OCI-LY1 (cell line): ENCODE data around the gene PLCB4.

Source experiments
- EZH2 ChIP-seq: fragments of 200-600 bp; sonication (generic), shearing (Covaris generic); IDR thresholded peaks from 2 replicates; pipeline ENCODE4 v1.8.0; 2017; ENCODE audit warnings: borderline replicate concordance, mixed run types, mild to moderate bottlenecking, antibody characterized with exemption, low read length, moderate library complexity, mixed read lengths
- TF ChIP-seq, protein P1 (sequence below): fragments of 200-600 bp; sonication (generic), shearing (Covaris generic); IDR thresholded peaks from 2 replicates; pipeline ENCODE4 v1.5.1; 2017; ENCODE audit warnings: mild to moderate bottlenecking, antibody characterized with exemption, low read length, moderate library complexity, mixed read lengths

DNA sequence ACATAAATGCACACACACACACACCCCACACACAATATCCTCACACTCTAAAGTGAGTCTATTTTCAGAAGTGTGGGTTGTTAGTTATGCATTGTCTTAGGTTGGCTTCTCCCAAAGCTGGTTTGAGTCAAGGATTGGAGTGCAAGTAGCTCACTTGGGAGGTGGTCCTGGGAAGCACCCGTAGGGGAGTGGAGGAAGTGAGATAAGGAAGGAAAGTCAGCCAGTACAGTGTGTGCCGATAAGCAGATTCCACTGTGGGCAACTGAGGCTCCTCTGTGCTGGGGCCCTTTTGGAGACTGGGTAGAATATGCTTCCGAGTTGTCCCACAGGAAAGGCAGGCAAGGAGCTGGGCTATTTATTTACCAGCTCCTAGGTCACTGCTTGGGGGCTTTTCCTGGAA, 67.2 kb downstream of the PLCB4 start:
- TF ChIP-seq, protein P1, sequence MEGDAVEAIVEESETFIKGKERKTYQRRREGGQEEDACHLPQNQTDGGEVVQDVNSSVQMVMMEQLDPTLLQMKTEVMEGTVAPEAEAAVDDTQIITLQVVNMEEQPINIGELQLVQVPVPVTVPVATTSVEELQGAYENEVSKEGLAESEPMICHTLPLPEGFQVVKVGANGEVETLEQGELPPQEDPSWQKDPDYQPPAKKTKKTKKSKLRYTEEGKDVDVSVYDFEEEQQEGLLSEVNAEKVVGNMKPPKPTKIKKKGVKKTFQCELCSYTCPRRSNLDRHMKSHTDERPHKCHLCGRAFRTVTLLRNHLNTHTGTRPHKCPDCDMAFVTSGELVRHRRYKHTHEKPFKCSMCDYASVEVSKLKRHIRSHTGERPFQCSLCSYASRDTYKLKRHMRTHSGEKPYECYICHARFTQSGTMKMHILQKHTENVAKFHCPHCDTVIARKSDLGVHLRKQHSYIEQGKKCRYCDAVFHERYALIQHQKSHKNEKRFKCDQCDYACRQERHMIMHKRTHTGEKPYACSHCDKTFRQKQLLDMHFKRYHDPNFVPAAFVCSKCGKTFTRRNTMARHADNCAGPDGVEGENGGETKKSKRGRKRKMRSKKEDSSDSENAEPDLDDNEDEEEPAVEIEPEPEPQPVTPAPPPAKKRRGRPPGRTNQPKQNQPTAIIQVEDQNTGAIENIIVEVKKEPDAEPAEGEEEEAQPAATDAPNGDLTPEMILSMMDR, result no peak
- no peak for TF ChIP-seq EZH2
